ENCODE measurements around the gene TNNI3K.

- no peak for TF ChIP-seq CTCF (optimal IDR thresholded peaks at IDR 0.05 in 1 of 3, IDR thresholded peaks at IDR 0.05 in 1 of 3, conservative IDR thresholded peaks at IDR 0.05 in 1 of 3; ENCODE audit: extremely low read depth in 1 of 3, insufficient read depth in 2 of 3, low read length in 3 of 3)
- no peak for TF ChIP-seq EZH2 (IDR thresholded peaks at IDR 0.05; ENCODE audit: low read length)
These were observed 1.8 kb downstream of the TNNI3K start for GRCh38 chr1:74237035-74237434.
